Stimulated activated CD4-positive, alpha-beta T cell treated with anti-CD3 and anti-CD28 coated beads, Interleukin-4, amount 100 ng/mL, for 1 hour (primary cell): Measurements from ENCODE around the gene DIRAS2.
"Not testable (repeated sequence)": the region's sequence is repeated elsewhere in the genome, so short reads cannot be mapped to it uniquely, and the experiment has no call there.

Source experiments
- DNase-seq: peaks from one replicate; pipeline ENCODE4 v3.0.0-alpha.2; 2020

DIRAS2 gene

DNA sequence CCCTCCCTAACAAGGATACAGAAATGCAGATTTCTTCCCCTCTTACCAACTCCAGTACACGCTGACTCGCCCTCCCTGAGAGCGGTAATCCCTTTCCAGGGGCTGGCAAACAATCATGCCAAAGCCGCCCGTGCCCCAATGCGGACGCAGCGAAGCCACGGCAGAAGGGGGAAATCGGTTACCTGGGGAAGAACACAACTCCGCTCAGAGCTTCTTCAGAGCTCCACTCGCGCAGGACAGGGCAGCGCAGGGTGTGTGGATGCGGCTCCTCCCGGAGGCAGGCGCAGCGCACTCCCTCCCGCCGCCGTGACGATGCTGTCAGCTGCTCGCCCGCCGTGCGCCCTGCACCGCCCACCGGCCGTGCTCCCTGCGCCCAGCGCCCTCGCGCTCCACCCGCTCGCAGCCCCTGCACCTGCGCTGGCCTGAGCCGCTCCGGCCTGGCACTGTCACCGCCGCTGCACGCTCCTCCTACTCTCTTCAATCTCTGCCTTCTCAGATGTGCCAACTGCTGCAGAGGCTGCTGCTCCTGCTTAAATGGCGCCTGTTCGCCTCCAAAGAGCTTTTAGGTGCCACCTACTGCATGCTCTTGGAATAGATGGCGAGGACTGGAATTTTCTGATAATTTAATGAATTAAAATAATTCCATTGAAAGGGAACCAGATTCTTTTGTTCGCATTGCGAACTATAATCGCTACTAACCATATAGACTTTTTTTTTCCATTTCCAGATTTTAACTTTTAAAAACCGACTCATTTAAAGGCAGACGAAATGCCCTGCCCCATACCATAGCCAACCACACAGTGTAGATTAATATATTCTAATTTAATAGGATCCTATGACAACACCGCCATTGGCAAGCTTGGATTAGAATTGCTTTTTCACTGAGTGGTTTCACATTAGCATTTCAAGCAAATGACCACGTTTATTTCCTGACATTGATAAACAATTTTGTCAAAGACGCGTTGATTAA lies at the start of gene DIRAS2:
Gene DIRAS2 (minus strand): TSS at position 255 of the 970 bp plus-strand sequence. CDS start 28,997 bp downstream, outside the sequence.
- peak; percentile 14 for DNase-seq

GRCh38 chr9:90684736-90685135 lies 42.1 kb upstream of the DIRAS2 start:
- DNase-seq, result no peak

DNA sequence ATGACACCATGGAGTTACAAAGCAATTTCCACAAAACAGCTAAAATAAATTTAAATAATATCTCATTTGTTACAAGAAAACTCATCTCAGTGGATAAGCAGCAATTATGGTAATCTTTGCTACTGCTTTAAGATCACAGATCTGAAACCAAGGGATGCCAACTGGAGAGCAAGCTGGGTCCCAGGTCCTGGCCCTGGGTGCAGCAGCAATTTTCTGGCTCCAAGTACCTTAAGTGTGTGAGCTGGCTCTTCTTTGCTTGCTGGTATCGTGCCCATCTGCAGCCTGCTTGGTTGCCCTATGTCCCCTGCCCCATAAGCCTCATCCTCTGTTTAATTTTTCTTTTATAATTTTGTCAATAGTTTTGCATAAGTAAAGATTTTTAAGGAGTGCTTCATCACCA lies 41.5 kb upstream of the DIRAS2 start:
- no peak for DNase-seq

- DNase-seq, result no peak
Observed at GRCh38 chr9:90680534-90680933, 37.9 kb upstream of the DIRAS2 start.

GRCh38 chr9:90665072-90665471 lies 22.4 kb upstream of the DIRAS2 start:
- no peak for DNase-seq

GRCh38 chr9:90659650-90660364 lies 17.2 kb upstream of the DIRAS2 start:
- no peak for DNase-seq

DNA sequence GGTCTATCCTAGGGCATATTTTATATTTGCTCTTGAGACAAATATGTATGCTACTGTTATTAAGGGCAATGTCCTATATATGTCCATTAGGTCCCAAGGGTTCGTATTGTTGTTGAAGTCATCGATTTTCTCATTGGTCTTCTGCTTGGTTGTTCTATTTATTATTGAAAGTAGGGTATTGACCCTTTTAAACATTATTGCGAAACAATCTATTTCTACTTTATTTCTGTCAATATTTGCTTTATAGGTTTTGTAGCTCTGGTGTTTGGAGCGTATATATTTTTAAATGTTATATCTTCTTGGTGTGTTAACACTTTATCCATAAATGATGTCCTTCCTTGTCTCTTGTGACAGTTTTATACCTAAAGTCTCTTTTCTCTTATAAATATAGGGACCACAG lies 16.2 kb upstream of the DIRAS2 start:
- DNase-seq, result no peak

DNA sequence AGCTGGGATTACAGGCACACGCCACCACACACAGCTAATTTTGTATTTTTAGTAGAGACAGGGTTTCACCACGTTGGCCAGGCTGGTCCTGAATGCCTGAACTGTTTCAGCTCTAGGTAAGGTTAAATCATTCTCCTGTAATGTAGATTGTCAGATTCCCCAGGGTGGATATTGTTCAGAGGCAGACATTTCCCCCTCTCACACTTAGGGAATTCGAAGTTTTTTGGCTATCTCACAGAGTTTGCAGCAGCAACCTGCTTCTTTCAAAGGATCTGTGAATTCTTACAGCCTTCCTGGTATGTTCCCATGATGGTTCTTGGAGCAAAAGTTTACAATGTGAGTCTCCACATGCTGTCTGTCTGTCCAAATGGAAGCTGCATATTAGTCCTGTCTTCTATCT lies 15.6 kb upstream of the DIRAS2 start:
- DNase-seq, result no peak

- DNase-seq, result not testable (repeated sequence)
Observed at GRCh38 chr9:90656876-90657275, 14.3 kb upstream of the DIRAS2 start.

DNA sequence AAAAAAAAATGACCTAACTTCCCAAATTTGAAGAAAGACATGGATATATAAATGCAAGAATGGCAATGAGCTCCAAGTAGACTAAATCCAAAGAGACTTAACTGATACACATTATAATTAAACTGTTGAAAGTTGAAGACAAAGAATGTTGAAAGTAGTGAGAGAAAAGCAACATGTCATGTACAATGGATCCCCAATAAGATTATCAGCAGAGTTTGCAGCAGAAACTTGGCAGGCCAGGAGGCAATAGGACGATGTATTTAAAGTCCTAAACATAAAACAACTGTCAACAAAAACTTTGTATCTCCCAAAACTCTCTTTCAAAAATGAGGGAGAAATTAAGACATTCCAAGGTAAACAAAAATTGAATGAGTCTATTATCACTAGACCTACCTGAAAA lies 8.6 kb upstream of the DIRAS2 start:
- DNase-seq, result no peak

GRCh38 chr9:90647843-90648242 lies 5.2 kb upstream of the DIRAS2 start:
- no peak for DNase-seq

DNA sequence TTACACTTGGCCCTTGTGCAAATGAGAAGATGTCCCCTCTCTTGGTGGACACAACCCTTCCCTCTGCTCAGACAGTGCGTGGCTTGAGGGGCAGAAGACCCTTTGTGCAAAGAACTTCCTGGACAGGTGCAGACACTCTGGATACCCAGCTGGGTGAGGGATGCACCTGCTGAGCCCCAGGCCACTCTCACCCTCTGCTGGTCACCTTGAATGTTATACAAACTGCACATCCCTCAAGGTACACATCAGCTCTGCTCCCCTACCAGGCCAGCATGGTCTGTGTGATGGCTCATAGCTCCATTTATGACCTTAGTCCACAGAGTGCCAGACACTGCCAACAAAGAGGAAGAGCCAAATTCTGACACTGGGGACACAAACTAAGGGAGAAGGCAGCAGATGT lies 3.1 kb upstream of the DIRAS2 start:
- no peak for DNase-seq

- no peak for DNase-seq
Observed at GRCh38 chr9:90641884-90642487, 638 bp downstream of the DIRAS2 start.

DNA sequence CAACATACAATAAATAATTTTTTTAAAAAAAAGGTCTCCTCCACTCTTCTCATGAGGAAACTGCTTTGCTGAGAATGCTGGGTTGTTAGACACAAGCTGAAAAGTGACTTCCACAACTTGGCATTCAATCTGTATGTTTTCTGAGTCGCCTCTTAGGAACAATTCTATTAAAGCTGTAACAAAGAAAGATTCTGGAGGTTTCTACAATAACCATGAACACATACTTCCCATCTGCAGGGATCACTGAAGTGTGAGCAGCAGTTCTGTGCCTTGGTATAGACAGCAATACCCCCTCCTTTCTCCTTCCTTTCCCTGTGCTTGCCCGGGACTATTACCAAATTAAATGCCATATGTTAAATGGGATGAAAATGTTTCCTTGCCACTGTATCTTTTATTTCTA lies 1.5 kb downstream of the DIRAS2 start:
- no peak for DNase-seq

GRCh38 chr9:90640361-90640760 lies 2.3 kb downstream of the DIRAS2 start:
- DNase-seq, result no peak

- DNase-seq, result no peak
Observed at GRCh38 chr9:90637626-90638025, 5.0 kb downstream of the DIRAS2 start.

DNA sequence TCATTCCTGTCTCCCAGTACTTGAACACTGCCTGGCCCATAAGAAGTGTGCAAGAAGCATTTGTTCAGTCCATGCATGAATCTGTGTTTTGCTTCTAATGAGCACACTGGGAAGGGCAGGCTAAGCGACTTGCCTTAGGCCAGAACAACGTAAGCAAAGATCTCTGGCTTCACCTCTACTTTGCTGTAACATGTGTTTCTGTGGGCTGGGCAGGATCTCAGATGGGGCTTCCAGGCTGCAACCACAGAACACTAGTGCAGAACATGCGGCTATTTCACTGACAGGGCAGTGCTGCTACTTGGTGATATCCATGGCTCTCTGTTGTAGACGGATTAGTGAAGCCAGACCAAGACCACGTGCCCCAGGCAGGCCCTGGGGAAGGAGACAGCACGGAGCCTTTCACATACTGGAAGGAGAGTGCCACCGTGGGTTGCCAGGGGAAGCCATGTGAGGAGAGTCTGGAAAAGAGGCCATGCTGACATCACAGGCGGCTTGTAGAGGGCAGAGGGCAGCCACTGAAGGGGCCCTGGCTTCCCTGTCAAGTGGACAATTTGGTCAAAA lies 9.9 kb downstream of the DIRAS2 start:
- no peak for DNase-seq

GRCh38 chr9:90631964-90632363 lies 10.7 kb downstream of the DIRAS2 start:
- DNase-seq, result no peak

- DNase-seq, result no peak
Observed at GRCh38 chr9:90629991-90630390, 12.6 kb downstream of the DIRAS2 start.

DNA sequence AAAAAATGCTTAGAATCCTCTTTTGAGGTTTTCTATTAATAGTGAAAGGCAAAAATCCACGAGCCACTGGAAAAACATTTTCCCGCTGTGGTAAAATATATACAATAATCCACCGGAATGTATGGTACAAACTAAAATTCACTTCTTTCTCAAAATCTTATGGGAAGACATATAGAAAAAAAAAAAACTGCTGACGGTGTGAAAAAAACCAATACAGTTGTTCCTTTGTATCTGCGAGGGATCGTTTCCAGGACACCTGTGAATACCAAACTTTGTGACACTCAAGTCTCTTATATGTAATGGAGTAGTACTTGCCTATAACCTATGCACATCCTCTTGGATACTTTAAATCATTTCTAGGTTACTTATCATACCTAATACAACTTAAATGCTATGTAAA lies 13.3 kb downstream of the DIRAS2 start:
- DNase-seq, result no peak

GRCh38 chr9:90616806-90617205 lies 25.8 kb downstream of the DIRAS2 start:
- DNase-seq, result no peak

GRCh38 chr9:90613502-90613901 lies 29.1 kb downstream of the DIRAS2 start:
- no peak for DNase-seq

GRCh38 chr9:90612957-90613356 lies 29.7 kb downstream of the DIRAS2 start:
- DNase-seq, result no peak
